ENCODE results near the gene MTCH2.

- TF ChIP-seq POLR2A (IDR thresholded peaks at IDR 0.05) (no peak), CTCF (IDR thresholded peaks at IDR 0.05) (no peak)
These were observed 71.0 kb downstream of the MTCH2 start for GRCh38 chr11:47571357-47571729.
